Heart right ventricle (tissue), 16 donors: ENCODE measurements around the gene TEC. TPM values are rescaled to one million over a fixed set of nuclear protein-coding genes. Genes with fewer than 3 reads are reported as not detected.

Experiments
- ATAC-seq, 8 donors: fragments of 200-7000 bp; cut with Tn5 transposase; one replicate each; pipeline ENCODE4 v1.9.1; 2020; ENCODE audit warnings: mild to moderate bottlenecking in 8 of 8, moderate library complexity in 8 of 8, moderate number of reproducible peaks in 1 of 8
- DNase-seq, 2 donors: peaks; one replicate each; pipeline ENCODE4 v3.0.0-alpha.2; 2020
- H3K27ac ChIP-seq, 10 donors: fragments of 200-600 bp; sonication (generic) in 2 of 10; one replicate each; pipeline versions ENCODE4 v1.5.0 to v1.8.0; 2020 to 2022; ENCODE audit warnings: mild to moderate bottlenecking in 3 of 10
- H3K27me3 ChIP-seq, 7 donors: fragments of 200-600 bp; one replicate each; pipeline ENCODE4 v1.8.0; 2021 to 2022; ENCODE audit warnings: mild to moderate bottlenecking in 2 of 7
- H3K36me3 ChIP-seq, 9 donors: fragments of 200-600 bp; sonication (generic) in 1 of 9; one replicate each; pipeline versions ENCODE4 v1.5.0 to v1.8.0; 2020 to 2022; ENCODE audit warnings: mild to moderate bottlenecking in 2 of 9
- H3K4me1 ChIP-seq, 9 donors: fragments of 200-600 bp; sonication (generic) in 1 of 9; one replicate each; pipeline versions ENCODE4 v1.5.0 to v1.8.0; 2020 to 2022; ENCODE audit warnings: mild to moderate bottlenecking in 4 of 9
- H3K4me3 ChIP-seq, 10 donors: fragments of 200-600 bp; sonication (generic) in 2 of 10; one replicate each; pipeline versions ENCODE4 v1.5.0 to v1.8.0; 2020 to 2022; ENCODE audit warnings: mild to moderate bottlenecking in 7 of 10, moderate library complexity in 2 of 10
- H3K9me3 ChIP-seq, 11 donors: fragments of 200-600 bp in 10 of 11; sonication (generic) in 2 of 11; one replicate each; pipeline versions ENCODE4 v1.5.0 to v1.8.0; 2013 to 2022; ENCODE audit warnings: mild to moderate bottlenecking in 2 of 11, control low read depth in 1 of 11, moderate library complexity in 1 of 11
- CTCF ChIP-seq, 9 donors: fragments of 200-600 bp; sonication (generic) in 2 of 9; IDR thresholded peaks; one replicate each; pipeline versions ENCODE4 v1.5.0 to v1.8.0; 2021 to 2022; ENCODE audit warnings: antibody characterized with exemption in 9 of 9, mild to moderate bottlenecking in 5 of 9, moderate library complexity in 1 of 9
- WGBS, 2 donors: extraction: QIAGEN DNeasy Blood & Tissue Kit; methylation state at CpG; one replicate each; pipeline ENCODE4 v1.1.7; 2013; ENCODE audit warnings: inconsistent platforms in 1 of 2; 5-methylcytosine and 5-hydroxymethylcytosine counted together
- intact Hi-C, 10 donors: fragments of 100-400 bp; cut with DNase I; formaldehyde crosslinking; loops; one replicate each; pipeline versions ENCODE4 v1.11.1 to v1.14.2; 2022
- polyA plus RNA-seq, 2 donors: library from polyadenylated mRNA; stranded (reverse); fragments of 200-250 nt; gene quantifications; one replicate each; pipeline ENCODE4 v1.2.3, GENCODE V29; 2013
- total RNA-seq, 10 donors: library from RNA; stranded (reverse); fragmentation: NEBNext Ultra II Directional in 3 of 10; extraction: Animal tissue kit (Norgen Biotek cat#: 25700) in 3 of 10; gene quantifications; one replicate each; pipeline versions ENCODE4 v1.2.1 to v1.2.4, GENCODE V29; 2021 to 2023
- donor health status: Arrhythmogenic right ventricular cardiomyopathy.
- donor health status: ischemic (EF 13 %, LVEDD 7.1; RV severe dilation, severe dysfunction).
- donor health status: healthy with polysubstance abuse.
- donor health status: DM: no; HTN: yes; CAD: no.
- donor health status: DM: no; HTN: no; CAD: no.
- donor health status: ischemic (EF 25% LVEDD 6.9; RV normal size, moderate dysfunction).
- donor health status: ischemic (EF 25% LVEDD 5.7; RV mildly dilated, moderate dysfunction).
- donor health status: healthy.
- donor health status: DM: yes; HTN: yes; CAD: no.
- donor health status: Ischemic cardiomyopathy.
- donor health status: ischemic (EF 35%, LVEDD 5.7; RV mildly dilated, moderate dysfunction).
- donor health status: nonischemic (EF 11% LVEDD 7.7; RV severe dilation, severe dysfunction).
- donor health status: DM: yes; HTN: yes; CAD: no.
- donor health status: PGD.
- donor health status: ischemic (EF 29% LVEDD 5.4; RV normal size, mild dysfunction).
- donor health status: nonischemic (EF 23%, LVEDD 6.1; RV moderate dilation, normal function).

Gene TEC
- total and polyA plus RNA-seq, 12 donors = 1.0 to 3.6 (median 2.2) TPM

GRCh38 chr4:48095441-48095840 lies 174.2 kb downstream of the TEC start:
- DNase-seq (no peak), ATAC-seq (no peak)
- Histone ChIP-seq H3K27me3 (peaks cover 0 to 7% (median 0%) of the 10 kb centered on the region in 7 donors), H3K9me3 (no peaks in the 10 kb centered on the region), H3K4me3 (no peak overlapping the region), H3K27ac (no peak overlapping the region), H3K36me3 (peaks cover 0 to 4% (median 0%) of the 10 kb centered on the region in 9 donors), H3K4me1 (no peaks in the 10 kb centered on the region)
- intact Hi-C loops = no loop called here
- WGBS, 2 donors = 68 to 77% methylated on average over 2 of the region's 2 CpGs
- TF ChIP-seq CTCF (IDR thresholded peaks at IDR 0.05) = no peak

- Histone ChIP-seq H3K27ac (no peak overlapping the region), H3K4me3 (no peak overlapping the region), H3K27me3 (peaks cover 0 to 7% (median 0%) of the 10 kb centered on the region in 7 donors), H3K4me1 (no peaks in the 10 kb centered on the region), H3K9me3 (no peaks in the 10 kb centered on the region), H3K36me3 (peaks cover 0 to 4% (median 0%) of the 10 kb centered on the region in 9 donors)
- 41 to 46% methylated on average over 3 of the region's 3 CpGs for WGBS, 2 donors
- ATAC-seq (no peak), DNase-seq (no peak)
- intact Hi-C loops = no loop called here
- TF ChIP-seq CTCF (IDR thresholded peaks at IDR 0.05) = no peak
These were observed 175.6 kb downstream of the TEC start for GRCh38 chr4:48093991-48094416.

GRCh38 chr4:48090621-48091020 lies 179.0 kb downstream of the TEC start:
- 63 to 65% methylated on average over 5 of the region's 5 CpGs for WGBS, 2 donors
- no peaks in the 10 kb centered on the region for H3K9me3 ChIP-seq
- TF ChIP-seq CTCF (IDR thresholded peaks at IDR 0.05) = no peak
- H3K27ac ChIP-seq = no peak overlapping the region
- ATAC-seq = no peak
- no peak overlapping the region for H3K4me3 ChIP-seq
- no peaks in the 10 kb centered on the region for H3K4me1 ChIP-seq
- peaks cover 0 to 7% (median 0%) of the 10 kb centered on the region in 7 donors for H3K27me3 ChIP-seq
- DNase-seq = no peak
- intact Hi-C loops = no loop called here
- H3K36me3 ChIP-seq = peaks cover 0 to 4% (median 0%) of the 10 kb centered on the region in 9 donors

GRCh38 chr4:48085821-48086589 lies 183.6 kb downstream of the TEC start:
- Histone ChIP-seq H3K27ac (no peak overlapping the region), H3K4me1 (no peaks in the 10 kb centered on the region), H3K9me3 (no peaks in the 10 kb centered on the region), H3K36me3 (no peaks in the 10 kb centered on the region), H3K27me3 (peaks cover 0 to 11% (median 0%) of the 10 kb centered on the region in 7 donors), H3K4me3 (no peak overlapping the region)
- DNase-seq = no peak
- whole genome bisulfite sequencing, 2 donors = 67 to 68% methylated on average over 8 of the region's 8 CpGs
- no peak for TF ChIP-seq CTCF (IDR thresholded peaks at IDR 0.05)
- intact Hi-C loops = loop anchor here in 9 of 10 donors (2.0 to 10.0 kb wide), 7 partner anchors 69 to 161 kb away; partner anchors contain the start of genes CNGA1 (in 4 of the 9) and NIPAL1 (in 4 of the 9)
- ATAC-seq = no peak

Other genes with a start within 250 kb of the TEC start
- gene TXK, start 135.6 kb downstream of the TEC start, total RNA-seq = 1 to 10 TPM in 4 of 10 donors, under 1 TPM in 5, not detected in 1; 0.37 to 2.9 (median 0.85) TPM
- gene TXK, start 135.6 kb downstream of the TEC start, polyA plus RNA-seq = under 1 TPM; 0.33 to 0.88 TPM
- 100 to 1,000 TPM; 100 to 185 (median 135) TPM for gene SLAIN2, start 71.7 kb upstream of the TEC start, total RNA-seq
- 10 to 100 TPM; 16.4 to 45.8 TPM for gene SLAIN2, start 71.7 kb upstream of the TEC start, polyA plus RNA-seq
- under 1 TPM in 9 of 10 donors, not detected in 1; 0.15 to 0.61 (median 0.22) TPM for gene SLC10A4, start 213.5 kb upstream of the TEC start, total RNA-seq
- under 1 TPM; 0.10 to 0.37 TPM for gene SLC10A4, start 213.5 kb upstream of the TEC start, polyA plus RNA-seq
- gene ZAR1, start 220.4 kb upstream of the TEC start, total RNA-seq = not detected
- gene ZAR1, start 220.4 kb upstream of the TEC start, polyA plus RNA-seq = not detected